Bronchial epithelial cell (primary cell): ENCODE data around the gene TFAP2C. TPM values are rescaled to one million over a fixed set of nuclear protein-coding genes. Genes with fewer than 3 reads are reported as not detected.

ENCODE experiments used
- DNase-seq: peaks from one replicate; pipeline ENCODE4 v3.0.0-alpha.2; 2010; ENCODE audit warnings: low read depth
- FAIRE-seq: peaks from 2 replicates; lab custom pipeline; 2011; peaks lifted over from hg19 to GRCh38; lab: Jason Lieb, UNC
- H3K27me3 ChIP-seq: 2 replicates; pipeline ENCODE4 v1.5.1; 2011; ENCODE audit warnings: low read length; ENCODE audit not compliant: control insufficient read depth, insufficient read depth
- H3K36me3 ChIP-seq: 2 replicates; pipeline ENCODE4 v1.5.1; 2011; ENCODE audit warnings: low read length; ENCODE audit not compliant: control insufficient read depth, insufficient read depth
- H3K4me3 ChIP-seq: 2 replicates; pipeline ENCODE4 v1.5.1; 2011; ENCODE audit warnings: mild to moderate bottlenecking, low read depth, low read length, control low read depth
- total RNA-seq: library from RNA; depleted of rRNA; stranded (reverse); fragments of >200 nt; gene quantifications from 2 replicates; pipeline ENCODE4 v1.2.1, GENCODE V29; 2014
- TF ChIP-seq, protein P1 (sequence below): IDR thresholded peaks from 2 replicates; pipeline ENCODE4 v1.5.1; 2011; ENCODE audit warnings: mild to moderate bottlenecking, moderate library complexity, low read length, control low read depth, inconsistent platforms; ENCODE audit not compliant: insufficient read depth, severe bottlenecking

The TFAP2C gene
- total RNA-seq, 1 donor from 2014 or later, result 2.9 TPM

DNA sequence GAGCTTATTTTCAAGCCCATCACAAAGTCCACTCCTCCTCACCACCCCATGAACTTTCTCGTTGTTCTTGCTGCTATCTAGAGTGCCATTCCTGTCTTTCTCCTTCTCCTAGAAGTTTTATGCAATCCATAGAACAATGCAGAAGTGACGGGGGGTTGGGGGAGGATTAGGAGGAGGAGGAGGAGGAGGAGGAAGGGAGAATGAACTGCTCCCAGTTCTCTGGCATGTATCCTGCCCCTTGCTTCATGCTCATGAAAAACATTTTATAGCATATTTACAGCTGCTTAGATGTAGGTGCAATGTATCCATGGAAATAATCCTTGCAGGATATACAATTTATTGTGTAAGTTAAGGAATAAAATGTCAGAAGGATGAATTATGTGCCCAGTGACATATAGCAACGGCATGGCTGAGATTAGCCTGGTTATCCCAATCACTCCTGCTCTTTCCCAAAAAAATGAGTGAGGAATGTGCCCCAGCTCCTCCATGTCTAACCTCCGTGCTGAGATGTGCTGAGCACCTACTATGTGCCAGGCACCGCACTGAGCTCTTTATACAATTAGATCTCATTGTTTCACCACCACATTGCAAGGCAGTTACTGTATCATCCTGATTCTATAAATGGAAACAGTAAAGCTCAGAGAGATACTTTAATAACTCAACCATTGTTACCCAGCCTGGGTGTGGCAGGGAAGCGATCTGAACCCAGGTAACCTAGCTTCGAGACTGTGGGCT lies 41.6 kb upstream of the TFAP2C start:
- TF ChIP-seq, protein P1, sequence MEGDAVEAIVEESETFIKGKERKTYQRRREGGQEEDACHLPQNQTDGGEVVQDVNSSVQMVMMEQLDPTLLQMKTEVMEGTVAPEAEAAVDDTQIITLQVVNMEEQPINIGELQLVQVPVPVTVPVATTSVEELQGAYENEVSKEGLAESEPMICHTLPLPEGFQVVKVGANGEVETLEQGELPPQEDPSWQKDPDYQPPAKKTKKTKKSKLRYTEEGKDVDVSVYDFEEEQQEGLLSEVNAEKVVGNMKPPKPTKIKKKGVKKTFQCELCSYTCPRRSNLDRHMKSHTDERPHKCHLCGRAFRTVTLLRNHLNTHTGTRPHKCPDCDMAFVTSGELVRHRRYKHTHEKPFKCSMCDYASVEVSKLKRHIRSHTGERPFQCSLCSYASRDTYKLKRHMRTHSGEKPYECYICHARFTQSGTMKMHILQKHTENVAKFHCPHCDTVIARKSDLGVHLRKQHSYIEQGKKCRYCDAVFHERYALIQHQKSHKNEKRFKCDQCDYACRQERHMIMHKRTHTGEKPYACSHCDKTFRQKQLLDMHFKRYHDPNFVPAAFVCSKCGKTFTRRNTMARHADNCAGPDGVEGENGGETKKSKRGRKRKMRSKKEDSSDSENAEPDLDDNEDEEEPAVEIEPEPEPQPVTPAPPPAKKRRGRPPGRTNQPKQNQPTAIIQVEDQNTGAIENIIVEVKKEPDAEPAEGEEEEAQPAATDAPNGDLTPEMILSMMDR, result no peak
- DNase-seq (no peak), FAIRE-seq (no peak)
- Histone ChIP-seq H3K27me3 (no peaks in the 10 kb centered on the region), H3K4me3 (no peak overlapping the region), H3K36me3 (no peaks in the 10 kb centered on the region)

DNA sequence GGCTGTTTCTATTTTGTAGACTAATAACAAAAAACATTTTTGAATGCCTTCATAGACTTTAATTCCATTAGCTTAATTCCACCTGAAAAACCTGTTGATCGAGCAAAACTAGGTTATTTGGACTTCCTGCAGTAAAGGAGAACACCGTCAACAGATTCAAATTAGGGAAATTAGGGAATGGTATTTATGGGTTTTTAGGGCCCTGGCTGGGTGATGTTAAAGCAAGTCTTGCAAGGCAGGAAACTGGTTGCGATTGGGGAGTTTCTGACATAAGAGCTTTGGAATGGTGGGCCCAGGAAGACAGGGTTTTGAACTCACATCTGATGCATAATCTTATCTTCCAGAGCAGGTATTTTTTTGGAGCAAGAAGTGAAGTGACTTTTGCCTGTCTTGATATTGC lies 40.1 kb upstream of the TFAP2C start:
- Histone ChIP-seq H3K27me3 (no peaks in the 10 kb centered on the region), H3K4me3 (no peak overlapping the region), H3K36me3 (no peaks in the 10 kb centered on the region)
- DNase-seq (no peak), FAIRE-seq (no peak)
- TF ChIP-seq, protein P1, result no peak

DNA sequence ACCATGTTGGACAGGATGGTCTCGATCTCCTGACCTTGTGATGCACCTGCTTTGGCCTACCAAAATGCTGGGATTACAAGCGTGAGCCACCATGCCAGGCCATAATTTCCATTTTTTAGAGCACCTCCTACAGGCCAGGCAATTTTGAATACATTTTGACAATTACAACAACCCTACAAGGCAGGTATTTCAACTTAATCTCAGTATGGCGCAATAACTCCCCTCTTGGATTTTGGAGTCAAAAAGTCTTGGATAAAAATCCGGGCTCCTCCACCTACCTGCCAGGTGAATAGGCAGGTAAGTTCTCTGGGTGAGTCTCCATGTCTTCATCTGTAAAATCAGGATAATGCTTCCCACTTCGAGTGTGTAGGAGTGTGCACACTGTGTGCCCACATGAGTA lies 39.5 kb upstream of the TFAP2C start:
- H3K27me3 ChIP-seq, result no peaks in the 10 kb centered on the region
- FAIRE-seq, result no peak
- H3K36me3 ChIP-seq, result no peaks in the 10 kb centered on the region
- no peak for DNase-seq
- no peak overlapping the region for H3K4me3 ChIP-seq
- TF ChIP-seq, protein P1, result no peak

DNA sequence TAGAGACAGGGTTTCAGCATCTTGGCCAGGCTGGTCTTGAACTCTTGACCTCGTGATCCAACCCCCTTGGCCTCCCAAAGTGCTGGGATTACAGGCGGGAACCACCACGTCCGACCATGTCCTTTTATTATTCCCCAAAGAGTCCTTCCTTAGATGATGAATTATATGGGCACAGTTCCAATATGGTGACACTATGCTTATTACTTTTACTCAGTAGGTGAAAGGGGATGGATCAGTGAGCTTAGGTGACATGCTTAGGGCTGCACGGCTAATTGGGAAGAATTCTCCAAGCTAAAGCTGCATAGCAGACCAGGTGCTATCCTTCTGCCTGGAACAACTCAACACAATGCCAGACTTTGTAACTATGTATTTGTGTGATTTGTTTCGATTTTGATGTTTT lies 38.2 kb upstream of the TFAP2C start:
- no peak overlapping the region for H3K4me3 ChIP-seq
- FAIRE-seq (no peak), DNase-seq (no peak)
- H3K27me3 ChIP-seq, result no peaks in the 10 kb centered on the region
- TF ChIP-seq, protein P1, result no peak
- no peaks in the 10 kb centered on the region for H3K36me3 ChIP-seq

DNA sequence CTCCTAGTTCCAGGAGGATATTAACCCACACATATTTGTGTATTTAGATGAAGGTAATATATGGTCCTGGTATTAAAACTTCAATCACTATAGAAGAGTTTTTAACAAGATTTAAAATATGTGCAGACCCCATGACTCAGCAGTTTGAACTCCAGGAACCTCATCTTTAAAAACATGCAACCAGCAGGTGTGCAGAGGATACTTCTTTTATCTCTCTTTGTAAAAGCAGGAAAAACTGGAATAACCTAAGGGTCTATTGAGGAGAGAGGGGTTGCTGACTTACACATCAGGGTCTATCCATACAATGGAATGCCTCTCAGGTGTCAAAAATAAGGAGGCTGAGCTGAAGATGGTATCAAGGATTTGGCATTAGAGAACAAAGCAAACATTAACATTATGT lies 36.9 kb upstream of the TFAP2C start:
- H3K4me3 ChIP-seq, result no peak overlapping the region
- H3K36me3 ChIP-seq, result no peaks in the 10 kb centered on the region
- TF ChIP-seq, protein P1, result no peak
- no peaks in the 10 kb centered on the region for H3K27me3 ChIP-seq
- FAIRE-seq (no peak), DNase-seq (no peak)

DNA sequence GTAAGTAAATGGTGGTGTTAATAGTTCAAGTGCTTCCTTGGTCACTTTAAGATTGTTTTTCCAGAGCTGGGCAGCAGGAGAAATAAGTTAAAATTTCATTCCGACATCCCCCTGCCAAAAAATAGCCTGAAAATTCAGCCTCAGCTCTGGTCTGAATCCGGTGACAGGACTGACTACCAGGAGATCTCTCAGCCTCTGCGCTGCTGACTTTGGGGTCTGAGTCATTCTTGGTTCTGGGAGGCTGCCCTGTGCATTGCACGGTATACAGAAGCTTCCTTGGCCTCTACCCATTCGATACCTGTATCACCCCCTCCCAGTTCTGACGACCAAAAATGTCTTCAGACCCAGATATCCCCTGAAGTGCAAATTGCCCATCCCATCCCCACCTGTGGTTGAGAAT lies 36.3 kb upstream of the TFAP2C start:
- TF ChIP-seq, protein P1, result no peak
- no peaks in the 10 kb centered on the region for H3K36me3 ChIP-seq
- H3K27me3 ChIP-seq, result no peaks in the 10 kb centered on the region
- H3K4me3 ChIP-seq, result no peak overlapping the region
- no peak for DNase-seq
- FAIRE-seq, result no peak
